22Rv1 (cell line): ENCODE measurements around the gene SUMF1.

Source experiments
- CTCF ChIP-seq: fragments of 450-650 bp; IDR thresholded peaks from 2 replicates; pipeline ENCODE4 v1.5.1; 2017; ENCODE audit warnings: mild to moderate bottlenecking
- ZFX ChIP-seq: fragments of 450-650 bp; IDR thresholded peaks from 2 replicates; pipeline ENCODE4 v1.6.1; 2017; ENCODE audit warnings: antibody characterized with exemption, borderline replicate concordance

- TF ChIP-seq CTCF = no peak
- TF ChIP-seq ZFX = no peak
Observed at GRCh38 chr3:4476496-4476895, 9.4 kb upstream of the SUMF1 start.
